Duodenal mucosa (tissue), 2 donors: ENCODE data around the gene EIF3F.

ENCODE experiments used
- H3K27ac ChIP-seq: one replicate; pipeline ENCODE4 v1.7.0; 2013; ENCODE audit warnings: low read depth, low read length
- H3K27me3 ChIP-seq, 2 donors: one replicate each; pipeline ENCODE4 v1.7.0; 2013; ENCODE audit warnings: low read length in 2 of 2, control low read depth in 1 of 2; ENCODE audit not compliant: insufficient read depth in 2 of 2, control insufficient read depth in 1 of 2
- H3K36me3 ChIP-seq, 2 donors: one replicate each; pipeline ENCODE4 v1.7.0; 2013; ENCODE audit warnings: low read length in 2 of 2, control low read depth in 1 of 2; ENCODE audit not compliant: insufficient read depth in 2 of 2, control insufficient read depth in 1 of 2
- H3K4me1 ChIP-seq, 2 donors: one replicate each; pipeline ENCODE4 v1.7.0; 2013; ENCODE audit warnings: low read length in 2 of 2, control low read depth in 1 of 2; ENCODE audit not compliant: insufficient read depth in 2 of 2, control insufficient read depth in 1 of 2
- H3K4me3 ChIP-seq, 2 donors: one replicate each; pipeline ENCODE4 v1.7.0; 2013; ENCODE audit warnings: low read length in 2 of 2, low read depth in 1 of 2
- H3K9ac ChIP-seq, 2 donors: one replicate each; pipeline ENCODE4 v1.7.0; 2013; ENCODE audit warnings: low read length in 2 of 2, low read depth in 1 of 2
- H3K9me3 ChIP-seq, 2 donors: one replicate each; pipeline ENCODE4 v1.7.0; 2013; ENCODE audit warnings: low read length in 2 of 2, control low read depth in 1 of 2; ENCODE audit not compliant: control insufficient read depth in 1 of 2

Gene EIF3F

GRCh38 chr11:7986768-7987559 is at the start of gene EIF3F:
Gene EIF3F (plus strand): TSS chr11:7987337. CDS start chr11:7987353, 16 bp downstream.
- Histone ChIP-seq H3K27me3 (no peaks in the 10 kb centered on the region), H3K27ac (no peak within 1 kb of the TSS), H3K4me3 (peak within 1 kb of the TSS; percentile 87 to 97), H3K36me3 (peaks cover 4 to 8% of the 10 kb centered on the region in 2 donors), H3K4me1 (peaks cover 15 to 20% of the 10 kb centered on the region in 2 donors), H3K9ac (peak within 1 kb of the TSS; percentile 56 to 70), H3K9me3 (no peaks in the 10 kb centered on the region)

GRCh38 chr11:7941146-7941545 is 46.0 kb upstream of the EIF3F start:
- Histone ChIP-seq H3K36me3 (no peaks in the 10 kb centered on the region), H3K27ac (no peak overlapping the region), H3K9me3 (peaks cover 9% of the 10 kb centered on the region in 2 donors), H3K4me1 (no peaks in the 10 kb centered on the region), H3K27me3 (no peaks in the 10 kb centered on the region), H3K4me3 (no peak overlapping the region), H3K9ac (no peak overlapping the region)

- peaks cover 9% of the 10 kb centered on the region in 2 donors for H3K9me3 ChIP-seq
- no peak within 1 kb of the TSS for H3K27ac ChIP-seq
- no peak within 1 kb of the TSS for H3K9ac ChIP-seq
- H3K4me3 ChIP-seq: no peak within 1 kb of the TSS
- no peaks in the 10 kb centered on the region for H3K27me3 ChIP-seq
- H3K4me1 ChIP-seq: no peaks in the 10 kb centered on the region
- no peaks in the 10 kb centered on the region for H3K36me3 ChIP-seq
Observed at GRCh38 chr11:7941608-7942007, 45.5 kb upstream of the EIF3F start, which contains the start of gene OR10A3. Gene OR10A3 (minus strand): TSS chr11:7941708. CDS start chr11:7939520, 2,188 bp downstream.

- Histone ChIP-seq H3K4me1 (no peaks in the 10 kb centered on the region), H3K27ac (no peak overlapping the region), H3K9ac (no peak overlapping the region), H3K4me3 (no peak overlapping the region), H3K36me3 (no peaks in the 10 kb centered on the region), H3K9me3 (peaks cover 9% of the 10 kb centered on the region in 2 donors), H3K27me3 (no peaks in the 10 kb centered on the region)
Observed at GRCh38 chr11:7944123-7944522, 43.0 kb upstream of the EIF3F start.

GRCh38 chr11:7949934-7950333 is 37.2 kb upstream of the EIF3F start:
- Histone ChIP-seq H3K27ac (no peak overlapping the region), H3K9ac (no peak overlapping the region), H3K9me3 (no peaks in the 10 kb centered on the region), H3K36me3 (no peaks in the 10 kb centered on the region), H3K4me1 (no peaks in the 10 kb centered on the region), H3K27me3 (no peaks in the 10 kb centered on the region), H3K4me3 (no peak overlapping the region)

GRCh38 chr11:7955191-7955590 is 31.9 kb upstream of the EIF3F start:
- Histone ChIP-seq H3K4me1 (no peaks in the 10 kb centered on the region), H3K36me3 (no peaks in the 10 kb centered on the region), H3K4me3 (no peak overlapping the region), H3K9ac (no peak overlapping the region), H3K27me3 (no peaks in the 10 kb centered on the region), H3K27ac (no peak overlapping the region), H3K9me3 (no peaks in the 10 kb centered on the region)

GRCh38 chr11:7964261-7964660 is 22.9 kb upstream of the EIF3F start:
- no peak overlapping the region for H3K9ac ChIP-seq
- H3K4me1 ChIP-seq: no peaks in the 10 kb centered on the region
- no peaks in the 10 kb centered on the region for H3K27me3 ChIP-seq
- H3K9me3 ChIP-seq: no peaks in the 10 kb centered on the region
- H3K36me3 ChIP-seq: no peaks in the 10 kb centered on the region
- H3K27ac ChIP-seq: no peak overlapping the region
- no peak overlapping the region for H3K4me3 ChIP-seq

GRCh38 chr11:7964873-7965272 is 22.3 kb upstream of the EIF3F start:
- H3K27ac ChIP-seq: no peak overlapping the region
- no peak overlapping the region for H3K4me3 ChIP-seq
- no peaks in the 10 kb centered on the region for H3K4me1 ChIP-seq

GRCh38 chr11:7965386-7965785 is 21.8 kb upstream of the EIF3F start, which contains the start of gene NLRP10:
Gene NLRP10 (minus strand): TSS chr11:7965447. CDS start chr11:7963495, 1,952 bp downstream.
- H3K4me3 ChIP-seq: no peak within 1 kb of the TSS
- no peaks in the 10 kb centered on the region for H3K9me3 ChIP-seq
- no peak within 1 kb of the TSS for H3K9ac ChIP-seq
- H3K27ac ChIP-seq: no peak within 1 kb of the TSS
- H3K27me3 ChIP-seq: no peaks in the 10 kb centered on the region
- H3K4me1 ChIP-seq: no peaks in the 10 kb centered on the region
- H3K36me3 ChIP-seq: no peaks in the 10 kb centered on the region

More at GRCh38 chr11:7964873-7965272, 22.3 kb upstream of the EIF3F start:
- Histone ChIP-seq H3K9ac (no peak overlapping the region), H3K36me3 (no peaks in the 10 kb centered on the region), H3K27me3 (no peaks in the 10 kb centered on the region), H3K9me3 (no peaks in the 10 kb centered on the region)

- H3K36me3 ChIP-seq: no peaks in the 10 kb centered on the region
- no peaks in the 10 kb centered on the region for H3K27me3 ChIP-seq
- H3K4me3 ChIP-seq: no peak overlapping the region
- no peak overlapping the region for H3K9ac ChIP-seq
- H3K4me1 ChIP-seq: no peaks in the 10 kb centered on the region
- no peaks in the 10 kb centered on the region for H3K9me3 ChIP-seq
- H3K27ac ChIP-seq: no peak overlapping the region
Observed at GRCh38 chr11:7967097-7967496, 20.0 kb upstream of the EIF3F start.
